GM19324 (cell line): Measurements from ENCODE around the gene KCNMB2.
A peak's percentile ranks its signal among the peaks of the same experiment; 100 is the strongest.

ENCODE experiments used
- ATAC-seq: cut with Tn5 transposase; IDR thresholded peaks from one replicate; pipeline ENCODE4 v1.9.1; 2021; ENCODE audit warnings: mild to moderate bottlenecking, moderate library complexity; ENCODE audit not compliant: unreplicated experiment, low FRiP score

Gene KCNMB2

DNA sequence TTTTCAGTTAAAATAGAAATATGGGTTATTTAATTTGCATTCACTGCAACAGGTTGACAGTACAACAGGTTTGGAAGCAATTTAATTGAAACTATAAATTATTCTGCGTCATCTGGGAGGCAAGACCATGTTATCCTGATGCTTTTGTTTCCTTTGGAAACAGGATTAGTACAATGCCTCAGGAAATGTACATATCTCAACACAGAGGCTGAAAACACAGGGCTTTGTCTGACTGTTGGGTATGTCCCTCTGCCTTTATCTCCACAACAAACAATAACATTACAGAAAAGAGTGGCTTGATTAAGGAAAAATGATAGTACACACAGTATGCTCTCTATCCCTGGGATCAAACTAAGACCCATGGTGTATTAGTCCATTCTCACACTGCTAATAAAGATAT lies 95.7 kb downstream of the KCNMB2 start:
- no peak for ATAC-seq

DNA sequence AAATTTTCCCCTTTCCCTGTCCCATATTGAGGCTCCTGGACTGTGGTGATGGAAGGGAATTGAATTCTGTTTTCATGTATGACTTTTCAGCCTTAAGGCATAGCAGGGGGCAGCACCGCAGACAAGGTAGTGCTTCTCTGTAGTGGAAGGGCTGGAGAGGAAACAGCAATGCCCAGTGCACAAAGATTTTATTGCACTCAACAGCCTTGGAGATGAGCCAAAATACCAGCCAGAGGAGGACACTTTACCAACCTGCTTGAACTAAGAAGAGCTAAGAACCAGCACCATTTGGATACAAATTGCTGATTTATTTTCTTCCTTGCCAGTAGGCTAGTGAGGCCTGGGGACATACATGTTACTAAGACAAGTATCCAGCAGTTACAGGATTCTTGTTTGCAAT lies 98.7 kb downstream of the KCNMB2 start:
- ATAC-seq: no peak

DNA sequence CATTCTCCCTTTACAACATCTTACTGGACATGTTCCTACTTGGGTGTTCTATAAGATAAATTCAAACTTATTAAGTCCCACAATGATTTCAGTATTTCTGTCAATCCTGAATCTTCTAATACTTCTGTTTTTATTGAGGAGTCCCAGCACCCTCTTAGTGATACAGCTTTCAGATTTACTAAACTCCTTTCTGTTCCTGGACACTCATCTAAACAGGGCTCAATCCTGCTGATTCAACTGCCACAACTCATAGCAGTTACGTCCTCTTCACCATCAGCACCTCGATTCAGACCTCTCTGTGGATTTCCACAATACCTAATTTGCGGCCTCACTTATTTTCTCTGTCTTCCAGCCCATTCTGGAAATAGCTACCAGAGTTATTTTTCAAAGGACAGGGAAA lies 101.6 kb downstream of the KCNMB2 start:
- ATAC-seq: no peak

DNA sequence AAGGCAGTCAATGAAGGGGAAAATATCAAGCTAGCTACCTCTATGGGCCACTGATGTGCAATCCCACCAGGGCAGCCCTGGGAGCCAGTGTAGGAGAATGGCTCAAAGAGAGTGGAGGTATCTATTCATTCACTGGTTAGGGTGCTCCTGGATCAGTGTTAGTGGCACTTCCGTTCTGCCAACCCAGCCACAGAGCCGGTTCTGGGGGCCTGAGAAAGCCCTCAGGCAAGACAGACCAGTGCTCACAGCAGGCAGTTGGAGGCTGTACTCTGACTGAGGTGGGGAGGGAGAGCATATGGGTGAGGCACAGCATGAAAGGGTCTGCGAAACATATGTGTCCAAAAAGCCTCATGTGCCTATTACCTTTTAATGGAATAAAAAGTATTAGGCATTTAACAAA lies 109.3 kb downstream of the KCNMB2 start:
- no peak for ATAC-seq

DNA sequence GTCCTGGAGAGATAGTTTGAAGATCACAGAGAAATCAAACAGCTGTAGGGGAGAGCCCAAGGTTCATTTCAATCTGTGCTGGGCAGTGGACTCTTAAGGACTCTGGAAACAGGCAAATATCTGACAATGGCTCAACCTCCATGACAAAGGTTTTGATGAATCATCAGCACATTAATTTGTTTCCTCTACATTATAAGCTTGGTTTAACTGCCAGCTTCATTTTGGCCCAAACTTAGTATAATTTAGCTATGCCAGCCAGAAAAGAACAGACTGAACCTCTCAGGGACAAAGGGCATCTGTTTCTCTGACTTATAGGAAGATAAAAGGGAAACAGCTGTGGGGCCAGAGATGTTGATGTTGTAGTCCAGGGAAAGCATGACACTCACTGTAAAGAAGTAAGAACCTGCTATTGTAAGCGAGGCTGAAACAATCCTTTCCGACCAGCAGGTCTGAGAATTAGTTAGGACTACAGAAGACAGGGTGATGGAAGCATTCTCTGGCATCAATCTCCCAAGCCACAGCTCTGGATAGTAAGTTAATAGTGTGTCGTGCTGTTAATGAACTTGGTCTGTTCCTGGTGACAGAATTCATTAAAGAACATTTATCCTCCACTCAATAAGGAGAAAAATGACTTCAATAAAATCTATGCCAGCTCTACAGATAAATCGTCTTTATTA lies 110.1 kb downstream of the KCNMB2 start:
- no peak for ATAC-seq

DNA sequence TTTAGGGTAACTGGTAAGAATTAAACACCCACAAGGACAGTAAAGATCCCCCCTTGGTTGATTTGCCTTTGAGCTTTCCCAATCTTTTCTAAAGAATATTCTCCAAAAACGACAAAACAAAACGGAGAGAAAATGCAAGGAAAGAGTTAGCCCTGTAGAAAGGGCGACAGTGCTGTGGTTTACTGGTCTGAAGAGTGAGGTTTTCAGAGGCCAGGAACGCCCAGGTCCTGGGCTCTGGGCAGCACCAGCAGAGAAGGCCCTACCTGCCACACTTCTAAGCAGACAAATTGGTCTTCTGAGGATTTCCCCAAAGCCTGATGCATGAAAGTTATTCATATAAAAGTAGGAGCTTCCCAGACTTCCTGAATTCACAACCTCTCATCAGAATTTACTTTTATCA lies 119.3 kb downstream of the KCNMB2 start:
- no peak for ATAC-seq

DNA sequence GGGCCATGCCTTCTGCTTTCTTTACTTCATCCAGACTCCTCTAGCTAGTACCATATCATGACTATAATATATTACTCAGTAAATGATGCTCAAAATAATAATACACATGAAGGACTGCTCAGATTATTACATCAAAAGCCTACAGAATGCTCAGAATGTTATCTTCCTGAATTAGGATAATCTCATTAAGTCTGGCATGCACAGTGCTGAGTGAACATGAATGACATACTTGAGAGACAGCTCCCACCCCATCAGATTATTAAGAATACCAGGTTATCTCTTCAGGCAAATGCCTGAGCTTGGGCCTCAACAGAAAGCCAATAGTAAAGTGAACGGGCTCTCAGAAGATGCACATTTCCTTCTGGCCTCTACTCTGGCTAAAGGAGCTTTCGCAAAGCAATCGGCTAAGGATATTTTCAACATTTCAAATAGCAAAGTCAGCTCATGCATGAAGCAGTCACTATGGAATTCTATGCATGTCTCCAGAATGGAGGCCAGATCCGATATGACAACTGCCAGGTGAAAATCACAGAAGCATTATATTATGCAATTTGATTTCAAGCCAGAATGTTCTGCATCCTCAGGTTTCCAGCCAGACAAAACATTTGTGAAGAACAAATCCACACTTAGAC lies 122.6 kb downstream of the KCNMB2 start:
- ATAC-seq: no peak

DNA sequence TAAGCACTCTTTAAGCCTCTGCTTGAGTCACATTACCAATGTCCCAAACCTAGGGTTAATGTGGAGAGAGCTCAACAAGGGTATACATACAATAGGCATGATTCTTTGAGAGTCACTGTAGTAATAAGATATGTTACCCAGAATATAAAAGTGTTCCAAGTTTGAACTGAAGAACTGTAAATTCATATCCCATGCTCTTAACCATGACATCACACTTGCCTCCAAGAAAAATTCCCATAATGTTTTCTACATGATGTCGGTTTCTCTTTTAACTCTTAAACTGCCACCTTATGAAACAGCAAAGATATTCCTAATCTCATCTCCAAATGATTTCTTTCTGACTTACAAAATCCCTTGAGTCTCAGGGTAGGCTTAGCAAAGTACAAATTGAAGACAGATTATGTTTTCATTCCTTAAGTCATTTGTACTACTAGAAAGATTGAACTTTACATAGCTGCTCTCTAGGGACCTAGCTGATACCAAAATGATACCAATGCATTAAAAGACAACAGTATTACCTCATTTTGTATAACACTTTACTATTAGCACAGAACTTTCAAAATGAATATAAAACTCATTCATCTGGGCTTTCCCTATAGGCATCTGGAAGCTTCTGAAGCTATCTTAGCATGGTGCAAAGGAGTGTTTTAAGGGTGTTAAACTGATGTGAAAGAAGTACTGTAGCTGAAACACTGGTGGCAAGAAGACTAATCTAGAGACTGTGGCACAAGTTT lies 127.1 kb downstream of the KCNMB2 start:
- ATAC-seq: peak; percentile 58

DNA sequence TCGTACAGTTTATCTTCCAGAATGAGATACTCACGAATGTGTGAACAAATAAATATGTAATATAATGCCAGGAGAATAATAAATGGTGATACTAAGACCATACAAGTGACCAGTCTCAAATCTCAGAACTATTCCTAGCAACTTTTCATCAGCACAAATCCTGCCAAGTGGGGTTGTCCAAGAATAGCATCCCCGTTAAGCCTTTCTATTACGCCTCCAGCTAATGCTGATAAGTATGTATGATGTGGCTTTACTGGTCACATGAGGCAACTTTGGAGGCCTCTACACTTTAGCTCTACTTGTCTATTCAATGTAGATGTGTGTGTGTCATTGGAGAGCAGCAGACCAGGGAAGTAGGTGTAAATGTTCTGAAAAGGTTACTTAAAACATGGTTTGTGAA lies 129.5 kb downstream of the KCNMB2 start:
- ATAC-seq: no peak

DNA sequence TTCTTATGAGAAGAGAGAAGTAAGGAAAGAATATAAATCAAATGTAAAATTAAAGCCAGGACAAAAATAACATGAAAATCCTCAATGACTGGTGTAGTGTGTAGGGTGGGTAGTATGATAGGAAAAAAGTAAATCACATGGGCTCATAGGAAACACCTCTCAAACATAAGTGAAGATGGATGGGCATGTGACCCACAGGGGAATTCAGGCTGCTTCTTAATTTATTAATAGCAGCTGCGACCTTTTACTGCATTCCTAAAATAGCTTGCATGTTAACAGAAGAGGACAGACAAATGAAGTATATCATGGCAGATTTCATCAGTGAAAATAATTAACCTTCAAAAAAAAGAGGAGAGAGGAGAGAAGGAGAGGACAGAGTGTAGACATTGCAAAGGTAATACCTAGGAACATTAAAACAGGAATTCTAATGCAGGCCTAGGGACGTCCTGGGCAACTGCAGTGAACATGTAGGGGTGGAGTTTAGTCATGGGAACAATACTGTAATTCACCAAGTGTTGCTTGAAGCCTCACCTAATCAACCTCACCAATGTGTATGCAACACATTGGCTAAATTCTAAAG lies 132.9 kb downstream of the KCNMB2 start:
- ATAC-seq: peak; percentile 6

DNA sequence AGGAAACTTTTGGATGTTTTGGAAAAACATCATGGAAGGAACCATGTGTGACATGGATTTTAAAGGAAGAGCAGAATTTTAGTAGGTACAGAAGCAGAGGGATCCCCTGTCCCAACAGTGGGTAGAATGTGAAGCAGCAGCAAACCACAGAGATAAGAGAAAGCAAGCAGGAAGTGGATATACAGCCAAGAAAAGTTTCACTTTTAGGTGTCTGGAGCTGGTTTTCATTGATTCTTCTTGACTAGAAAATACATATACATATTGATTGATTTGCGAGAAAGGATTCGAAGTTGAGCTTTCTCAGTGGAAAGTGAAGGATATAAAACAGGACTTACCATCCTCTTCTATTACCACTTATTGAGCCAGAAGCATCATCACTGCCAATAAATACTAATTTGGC lies 133.5 kb downstream of the KCNMB2 start:
- peak; percentile 50 for ATAC-seq

DNA sequence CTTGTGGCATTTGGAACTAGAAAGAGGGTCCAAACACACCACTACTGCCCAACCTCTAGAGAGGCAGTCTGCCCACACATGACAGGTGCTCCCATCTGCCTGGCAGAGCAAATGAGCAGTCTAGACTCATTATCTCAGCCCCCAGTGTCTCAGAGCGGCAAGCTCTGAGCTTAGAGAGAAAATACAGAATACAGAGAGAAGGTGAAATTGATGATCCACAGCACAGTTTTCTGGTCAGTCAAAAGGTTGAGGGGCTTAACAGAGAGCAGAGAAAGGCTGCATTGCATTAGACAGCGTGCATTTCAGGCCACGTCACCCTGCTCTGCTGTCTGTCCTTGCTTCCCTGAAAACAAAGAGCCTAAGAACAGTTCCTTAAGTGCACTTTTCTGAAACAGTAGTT lies 135.1 kb downstream of the KCNMB2 start:
- ATAC-seq: peak; percentile 28

DNA sequence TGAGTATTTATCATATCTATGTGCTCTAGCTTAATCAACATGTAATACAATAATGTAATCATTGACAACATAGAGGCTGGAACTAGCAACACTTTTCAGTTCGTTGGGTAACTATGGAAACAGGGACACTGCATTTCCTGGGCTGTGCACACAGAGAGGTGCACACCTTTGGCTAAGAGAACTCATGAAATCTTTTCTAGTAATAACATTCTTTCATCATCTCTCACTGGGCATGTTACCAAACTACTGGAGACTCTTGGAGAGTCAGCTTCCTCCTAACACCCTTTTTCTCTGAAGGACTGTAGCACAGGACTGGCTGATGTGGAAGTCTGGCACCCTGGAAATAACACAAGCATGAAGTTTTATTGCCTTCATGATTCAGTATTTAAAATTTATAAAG lies 135.6 kb downstream of the KCNMB2 start:
- peak; percentile 55 for ATAC-seq

DNA sequence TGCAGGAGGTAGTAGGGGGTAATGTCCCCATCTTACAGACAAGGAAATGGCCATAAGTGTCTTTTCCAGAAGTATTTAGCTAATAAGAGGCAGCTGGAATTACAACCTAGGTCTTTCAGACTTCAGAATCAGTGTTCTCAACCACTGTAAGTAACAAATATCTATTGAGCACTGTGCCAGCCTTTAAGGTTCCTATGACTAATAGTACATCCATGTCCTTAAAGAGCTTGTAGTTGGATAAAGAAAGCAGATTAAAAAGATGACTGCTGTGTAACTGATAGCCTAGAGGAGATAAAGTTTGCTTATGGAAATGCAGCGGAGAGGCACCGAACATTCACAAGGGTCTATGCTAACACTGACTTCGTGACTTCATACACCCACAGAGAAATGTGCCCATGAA lies 136.0 kb downstream of the KCNMB2 start:
- no peak for ATAC-seq

DNA sequence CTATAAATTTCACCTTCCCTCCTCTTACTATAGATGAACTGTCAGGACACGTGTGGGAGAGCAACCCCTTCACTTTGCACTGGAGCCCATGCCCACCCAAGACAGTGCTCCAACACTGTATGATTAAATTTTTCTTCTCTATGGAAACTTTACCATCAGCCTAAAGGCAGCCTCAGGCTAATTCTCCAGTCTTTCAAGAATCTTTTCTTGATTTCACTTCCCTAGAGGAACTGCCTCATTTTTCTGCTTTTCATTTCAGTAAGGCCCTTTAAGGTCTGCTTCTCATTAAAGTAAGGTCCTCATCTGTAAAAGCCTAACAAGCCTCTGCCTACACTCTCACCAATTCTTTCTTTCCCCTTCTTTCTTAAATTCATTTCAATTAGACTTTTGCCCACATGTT lies 137.3 kb downstream of the KCNMB2 start:
- no peak for ATAC-seq

DNA sequence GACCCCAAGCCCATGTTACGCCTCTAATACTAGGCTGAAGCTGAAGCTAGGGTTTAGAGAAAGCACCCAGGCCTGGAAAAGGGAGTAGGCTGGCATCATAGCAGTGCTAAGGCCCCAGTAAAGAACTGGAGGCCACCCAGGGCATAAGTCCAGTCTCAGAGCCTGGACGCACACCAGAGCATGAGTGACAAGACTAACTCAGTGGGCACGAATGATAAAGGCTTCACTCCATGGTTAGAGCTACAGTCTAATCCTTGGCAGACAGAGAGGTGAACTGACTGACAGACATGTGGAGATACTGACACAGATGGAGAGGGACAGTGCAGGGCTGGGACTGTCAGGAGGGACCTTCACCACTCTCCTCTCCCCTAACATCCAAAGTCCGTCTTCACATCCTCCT lies 139.8 kb downstream of the KCNMB2 start:
- no peak for ATAC-seq

DNA sequence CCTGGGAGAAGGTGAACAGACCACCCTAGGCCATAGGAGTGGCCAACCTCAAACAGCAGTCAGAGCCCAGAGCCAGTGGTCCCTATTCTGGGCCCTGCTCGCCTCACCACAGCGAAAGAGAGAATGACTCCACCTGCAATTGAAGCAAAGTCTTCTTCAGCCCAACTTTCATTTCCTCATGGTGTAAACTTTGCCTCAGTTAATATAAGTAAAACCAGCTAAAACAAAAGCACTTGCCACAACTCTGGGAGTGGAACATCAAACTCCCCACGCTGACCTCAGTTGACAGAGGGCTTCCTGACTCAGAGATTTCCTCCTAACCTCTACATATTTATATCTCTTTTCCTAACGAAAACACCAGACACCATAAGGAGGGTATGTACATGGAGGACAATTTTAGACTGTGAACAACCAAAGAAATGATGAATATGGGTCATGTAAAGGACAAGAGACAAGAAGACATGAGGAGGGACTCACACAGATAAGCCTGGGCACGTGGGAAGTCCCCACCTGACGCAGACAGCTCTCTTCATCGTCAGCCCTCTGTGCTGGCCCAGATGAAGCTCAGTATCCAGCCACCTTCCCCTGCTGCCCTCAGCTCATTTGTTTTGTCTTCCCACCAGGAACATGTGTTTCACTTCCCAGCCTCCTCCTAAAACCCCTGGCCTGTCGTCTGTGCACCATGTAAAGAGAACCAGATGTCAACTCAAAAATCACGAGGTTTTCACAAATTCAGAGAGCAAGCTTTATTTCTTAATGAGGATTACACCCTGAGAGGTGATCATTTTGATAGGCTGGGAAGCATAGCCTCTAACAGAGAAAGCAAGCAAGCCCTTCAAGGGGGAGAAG lies 140.9 kb downstream of the KCNMB2 start:
- peak; percentile 50 for ATAC-seq

DNA sequence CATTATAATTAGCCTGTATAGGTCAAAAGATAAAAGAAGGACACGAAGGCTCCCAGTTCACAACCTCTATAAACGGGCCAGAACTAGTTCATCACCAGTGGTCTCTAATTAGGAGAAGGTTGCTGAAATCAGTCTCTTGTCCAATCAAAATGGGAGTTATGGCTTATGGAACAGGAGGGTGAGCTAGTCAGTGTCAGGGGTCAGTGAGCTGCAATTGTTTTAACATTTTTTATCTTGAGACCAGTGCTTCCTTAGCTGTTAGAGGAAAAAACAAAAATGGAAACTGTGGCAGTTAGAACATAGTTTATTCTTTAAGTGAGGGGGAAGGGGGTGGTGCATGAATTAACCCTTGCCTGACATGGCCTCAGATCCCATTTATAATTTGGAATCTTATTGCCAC lies 141.7 kb downstream of the KCNMB2 start:
- no peak for ATAC-seq

DNA sequence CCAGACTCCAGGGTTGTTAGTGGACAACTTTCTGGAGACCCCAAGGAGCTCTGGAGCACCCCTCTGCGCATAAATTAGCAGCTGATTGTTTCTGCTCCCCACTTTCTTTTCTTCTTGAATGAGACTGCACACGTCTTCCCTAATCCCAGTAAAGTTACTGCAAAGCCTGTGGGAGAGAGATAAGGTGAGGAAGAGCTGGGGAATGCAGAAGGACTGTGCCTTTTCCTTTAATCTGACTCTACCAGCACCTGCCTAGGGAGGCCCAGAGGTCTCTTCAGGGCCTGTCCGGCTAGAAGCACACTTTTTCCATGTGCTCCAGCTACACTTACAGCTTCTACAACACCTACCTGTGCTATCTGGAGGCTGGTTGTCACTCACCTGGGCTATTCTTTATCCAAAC lies 143.8 kb downstream of the KCNMB2 start:
- ATAC-seq: no peak

DNA sequence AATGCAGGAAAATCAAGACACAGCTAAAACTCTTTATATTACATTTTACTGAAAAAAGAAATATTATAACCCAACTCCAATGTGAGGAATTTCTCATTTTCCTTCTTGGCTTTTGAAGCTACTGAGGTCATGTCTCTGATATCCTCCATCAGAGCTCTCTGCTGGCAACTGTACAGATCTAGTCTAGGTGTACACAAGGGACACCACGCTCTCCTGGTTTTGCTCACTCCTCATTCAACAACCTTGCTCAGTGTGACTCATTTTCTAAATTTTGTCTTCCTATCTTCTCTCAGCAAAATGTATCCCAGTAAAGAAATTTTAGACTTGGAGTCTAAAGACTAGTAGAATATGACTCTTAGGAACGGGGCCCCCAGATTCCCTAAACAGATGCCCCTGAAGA lies 144.3 kb downstream of the KCNMB2 start:
- no peak for ATAC-seq
